ENCODE data around the gene BMP10.

Gene BMP10

DNA sequence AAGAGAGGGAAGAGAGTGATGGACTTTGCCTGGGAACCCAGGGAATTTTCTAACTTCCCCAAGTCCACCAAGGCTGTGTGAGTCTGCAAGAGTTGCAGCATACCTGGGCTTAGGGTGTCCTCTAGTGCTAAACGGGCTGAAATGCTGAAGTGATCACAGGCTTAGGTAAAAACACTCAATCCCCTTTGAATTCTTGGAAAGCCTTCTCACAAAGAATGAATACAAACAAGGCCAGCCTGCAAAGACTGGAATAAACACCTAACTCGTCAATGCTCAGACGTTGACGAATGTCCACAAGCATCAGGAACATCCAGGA, 30.0 kb upstream of the BMP10 start:
- DNase-seq (ENCODE audit: low read depth, low spot score) = no peak
- no peak overlapping the region for H3K4me3 ChIP-seq (ENCODE audit: low read length)

DNA sequence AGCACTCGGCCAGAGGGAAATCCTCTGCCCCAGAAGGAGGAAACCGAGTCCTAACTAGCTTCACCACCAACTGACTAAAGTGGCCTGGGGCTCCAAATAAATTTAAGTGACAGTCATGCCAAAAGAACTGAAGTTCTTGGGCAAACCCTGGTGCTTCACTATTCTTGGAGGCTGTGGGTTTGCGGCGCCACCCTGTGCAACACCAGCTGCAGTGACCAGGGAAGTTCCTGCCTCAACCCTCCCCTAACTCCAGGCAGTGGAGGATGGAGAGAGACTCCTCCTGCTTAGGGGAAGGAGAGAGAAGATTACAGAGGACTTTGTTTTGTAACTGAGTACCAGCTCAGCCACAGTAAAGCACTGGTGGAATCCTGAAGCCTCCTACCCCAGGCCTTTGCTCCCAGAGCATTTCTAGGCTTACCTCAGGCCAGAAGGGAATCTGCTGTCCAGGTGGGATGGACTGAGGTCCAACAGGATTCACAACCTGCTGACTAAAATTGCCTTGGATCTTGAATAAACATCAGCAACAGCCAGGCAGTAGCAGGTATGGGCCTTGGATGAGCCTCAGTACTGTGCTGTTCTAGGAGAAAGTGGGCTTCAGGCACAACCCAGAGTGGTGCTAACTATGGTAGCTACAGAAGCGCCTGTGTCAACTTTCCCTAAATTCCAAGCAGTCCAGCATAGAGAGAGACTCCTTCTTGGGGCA, 29.4 kb upstream of the BMP10 start:
- no peak for DNase-seq (ENCODE audit: low read depth, low spot score)

DNA sequence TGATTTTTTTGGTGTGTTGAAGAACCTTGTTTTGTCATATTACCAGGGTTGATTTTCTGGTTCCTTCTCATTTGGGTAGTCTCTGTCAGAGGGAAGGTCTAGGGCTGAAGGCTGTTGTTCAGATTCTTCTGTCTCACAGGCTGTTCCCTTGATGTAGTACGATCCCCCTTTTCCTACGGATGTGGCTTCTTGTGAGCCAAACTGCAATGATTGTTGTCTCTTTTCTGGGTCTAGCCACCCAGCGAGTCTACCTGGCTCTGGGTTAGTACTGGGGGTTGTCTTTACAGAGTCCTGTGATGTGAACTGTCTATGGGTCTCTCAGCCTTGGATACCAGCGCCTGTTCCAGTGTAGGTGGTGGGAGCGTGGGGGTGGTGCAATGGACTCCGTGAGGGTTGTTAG, 24.8 kb upstream of the BMP10 start:
- peak overlapping the region; percentile 44 for H3K4me3 ChIP-seq (ENCODE audit: low read length)
- DNase-seq (ENCODE audit: low read depth, low spot score) = peak; percentile 92

More for the DNA sequence above, 29.4 kb upstream of the BMP10 start:
- H3K4me3 ChIP-seq (ENCODE audit: low read length) = no peak overlapping the region

DNA sequence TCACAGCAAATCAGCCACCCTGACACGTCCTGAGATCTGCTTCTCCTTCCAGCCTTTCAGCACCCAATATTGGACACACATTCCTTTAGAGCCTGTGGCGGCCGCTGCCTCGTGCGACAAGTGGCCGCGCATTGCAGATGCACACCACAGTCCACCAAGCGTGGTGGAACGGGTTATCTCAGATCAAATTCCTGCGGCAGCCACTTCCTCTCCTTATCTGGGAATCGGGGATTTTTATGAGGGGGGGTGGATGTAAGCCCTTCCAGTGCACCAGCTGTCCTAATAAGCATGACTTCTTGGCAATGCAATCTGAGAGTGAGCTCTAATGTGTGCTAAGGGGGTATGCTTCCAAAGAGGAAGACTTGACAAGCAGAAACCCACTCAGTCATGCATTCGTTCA, 18.3 kb upstream of the BMP10 start:
- DNase-seq (ENCODE audit: low read depth, low spot score) = no peak
- no peak overlapping the region for H3K4me3 ChIP-seq (ENCODE audit: low read length)

DNA sequence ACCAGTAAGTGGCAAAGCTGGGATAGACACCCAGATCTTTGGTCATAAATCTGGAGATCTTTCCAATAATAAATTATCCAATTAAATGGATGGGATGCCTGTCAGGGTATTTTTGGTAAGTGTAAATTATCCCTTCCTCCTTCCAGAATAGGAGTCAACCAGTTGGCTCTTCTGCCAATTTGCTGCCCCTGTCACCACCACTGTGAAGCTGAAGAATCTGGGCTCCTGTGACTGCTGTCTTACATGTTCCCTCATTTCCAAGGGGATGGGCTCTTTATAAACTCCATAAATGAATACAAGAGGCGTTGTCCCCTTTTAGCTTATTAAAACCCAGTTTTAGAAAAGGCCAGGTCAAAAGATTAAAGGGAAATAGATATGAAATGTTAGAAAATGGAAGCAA, 17.8 kb upstream of the BMP10 start:
- H3K4me3 ChIP-seq (ENCODE audit: low read length) = no peak overlapping the region
- DNase-seq (ENCODE audit: low read depth, low spot score) = no peak

DNA sequence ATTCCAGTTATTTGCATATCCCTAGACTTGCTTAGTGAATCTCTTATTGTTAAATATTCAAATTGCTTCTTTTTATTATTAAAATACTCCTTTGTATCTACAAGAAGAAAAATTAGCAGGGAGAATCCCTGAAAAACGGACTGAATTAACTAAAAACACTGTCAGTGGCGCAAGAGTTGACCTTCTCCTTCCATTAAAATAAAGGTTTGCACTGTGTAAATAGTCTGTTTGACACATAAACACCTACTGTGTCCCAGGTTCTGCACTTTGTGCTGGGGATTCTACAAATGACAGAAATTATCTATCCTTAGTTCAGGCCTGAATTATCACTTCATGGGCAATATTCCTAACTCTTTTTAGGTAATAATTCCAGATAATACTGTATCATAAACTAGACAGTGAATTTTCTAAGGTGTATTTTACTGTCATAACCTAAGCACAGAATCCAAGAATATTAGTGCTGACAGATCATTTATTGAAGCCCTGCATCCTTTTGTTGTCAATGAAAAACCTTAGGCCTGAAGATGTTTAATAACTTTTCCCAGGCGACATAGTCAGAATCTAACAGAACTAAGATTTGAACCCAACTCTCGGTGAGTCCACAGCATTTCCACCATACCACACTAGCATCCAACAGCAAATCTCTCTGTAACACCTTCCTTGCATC, 17.0 kb upstream of the BMP10 start:
- no peak overlapping the region for H3K4me3 ChIP-seq (ENCODE audit: low read length)
- no peak for DNase-seq (ENCODE audit: low read depth, low spot score)

DNA sequence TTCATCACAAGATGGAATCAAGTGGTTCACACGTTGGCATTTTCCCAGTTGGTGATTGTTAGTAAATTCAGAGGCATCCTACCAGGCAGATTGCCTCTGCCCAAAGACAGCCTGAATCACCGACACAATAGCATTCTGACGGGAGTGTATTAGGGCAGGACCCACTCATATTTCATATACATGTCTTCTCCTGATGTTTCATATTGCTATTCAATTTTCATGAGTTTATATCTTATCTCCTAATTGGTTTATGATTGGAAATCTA, 14.5 kb upstream of the BMP10 start:
- no peak overlapping the region for H3K4me3 ChIP-seq (ENCODE audit: low read length)
- no peak for DNase-seq (ENCODE audit: low read depth, low spot score)

DNA sequence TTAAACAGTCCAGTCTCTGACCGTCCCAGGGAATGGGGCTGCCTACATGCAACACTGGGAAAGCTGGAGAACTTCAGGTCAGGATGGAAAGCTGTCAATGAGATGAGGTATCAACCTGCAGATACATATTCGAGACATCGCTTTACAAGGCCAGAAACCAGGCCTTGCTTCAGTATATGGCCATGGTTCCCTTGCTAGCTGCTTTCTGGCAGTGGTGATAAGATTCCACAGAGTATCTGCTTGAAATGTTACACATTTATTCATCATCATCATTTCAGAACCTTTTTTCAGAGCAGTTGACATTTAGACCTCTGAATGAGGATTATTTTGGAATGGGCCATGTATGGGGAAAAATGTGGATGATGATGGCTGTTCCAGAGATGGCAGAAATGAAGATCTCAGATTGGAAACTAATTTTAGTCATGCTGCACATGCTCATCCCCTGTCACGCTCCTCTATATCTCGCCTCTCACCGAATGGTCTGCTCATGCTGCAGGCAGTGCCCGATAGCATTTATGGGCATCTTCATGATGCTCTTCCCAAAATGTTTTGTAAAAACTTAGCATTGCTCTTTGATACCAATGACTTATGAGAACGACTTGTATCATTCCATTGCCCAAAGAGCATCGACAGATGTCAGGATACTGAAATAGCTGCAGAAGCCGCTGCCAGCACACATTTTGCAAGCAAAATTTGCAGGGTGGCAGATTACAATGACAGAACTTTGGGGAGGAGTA, 14.0 kb upstream of the BMP10 start:
- no peak for DNase-seq (ENCODE audit: low read depth, low spot score)
- H3K4me3 ChIP-seq (ENCODE audit: low read length) = no peak overlapping the region

DNA sequence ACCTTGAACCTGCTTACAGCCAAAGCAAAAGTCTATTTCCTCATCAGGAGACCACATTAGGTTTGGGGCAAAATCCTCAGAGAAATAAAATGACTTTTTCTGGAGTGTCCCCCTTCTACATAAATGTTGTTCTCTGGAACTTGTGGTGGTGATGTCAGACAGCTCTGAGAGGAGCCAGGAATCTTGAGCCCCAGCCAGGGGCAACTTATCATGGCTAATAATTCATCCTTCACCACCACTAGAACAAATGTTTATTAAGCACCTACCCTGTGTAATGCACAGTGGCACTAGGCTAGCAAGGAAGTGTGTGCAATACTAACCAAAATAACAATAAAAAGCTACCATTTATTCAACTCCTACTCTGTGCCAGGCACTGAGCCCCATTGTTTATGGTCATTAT, 9.0 kb upstream of the BMP10 start:
- DNase-seq (ENCODE audit: low read depth, low spot score) = no peak
- no peak overlapping the region for H3K4me3 ChIP-seq (ENCODE audit: low read length)

DNA sequence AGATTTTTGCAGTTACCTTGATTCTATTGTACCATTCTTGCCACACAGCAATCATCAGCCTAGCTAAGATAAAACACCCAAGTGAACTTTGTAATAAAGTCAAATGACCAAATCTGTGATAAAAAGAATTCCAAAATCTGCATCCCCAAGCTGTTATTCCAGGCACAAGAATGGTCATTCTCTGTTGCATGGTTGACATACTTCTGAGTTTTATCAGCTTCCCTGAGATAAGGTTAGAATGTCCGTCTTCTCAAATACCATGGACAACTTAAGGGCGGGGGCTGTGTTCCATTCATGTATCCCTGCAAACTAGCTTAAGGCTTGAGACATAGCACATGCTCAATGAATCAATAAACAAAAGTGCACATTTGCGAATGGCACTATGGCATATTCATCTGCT, 8.1 kb upstream of the BMP10 start:
- DNase-seq (ENCODE audit: low read depth, low spot score) = no peak
- no peak overlapping the region for H3K4me3 ChIP-seq (ENCODE audit: low read length)

DNA sequence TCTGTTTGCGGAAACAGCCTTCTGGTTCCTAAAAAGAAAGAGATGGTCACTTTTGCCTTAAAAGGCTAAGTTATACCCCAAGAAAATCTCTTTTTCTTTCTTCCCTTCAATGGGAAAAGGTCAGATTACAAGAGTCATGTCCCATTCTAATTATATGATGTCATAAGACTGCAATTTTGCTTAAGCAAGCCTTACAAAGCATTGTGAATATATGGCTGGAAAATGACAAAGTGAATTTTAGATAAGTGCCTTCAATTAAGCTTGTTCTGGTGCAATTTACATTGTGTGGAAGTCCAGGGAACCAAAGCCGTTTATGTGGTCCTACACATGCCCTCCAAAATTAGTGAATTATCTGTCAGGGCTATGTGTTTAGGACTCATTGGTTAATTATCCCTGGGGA, 7.6 kb upstream of the BMP10 start:
- DNase-seq (ENCODE audit: low read depth, low spot score) = no peak
- no peak overlapping the region for H3K4me3 ChIP-seq (ENCODE audit: low read length)

DNA sequence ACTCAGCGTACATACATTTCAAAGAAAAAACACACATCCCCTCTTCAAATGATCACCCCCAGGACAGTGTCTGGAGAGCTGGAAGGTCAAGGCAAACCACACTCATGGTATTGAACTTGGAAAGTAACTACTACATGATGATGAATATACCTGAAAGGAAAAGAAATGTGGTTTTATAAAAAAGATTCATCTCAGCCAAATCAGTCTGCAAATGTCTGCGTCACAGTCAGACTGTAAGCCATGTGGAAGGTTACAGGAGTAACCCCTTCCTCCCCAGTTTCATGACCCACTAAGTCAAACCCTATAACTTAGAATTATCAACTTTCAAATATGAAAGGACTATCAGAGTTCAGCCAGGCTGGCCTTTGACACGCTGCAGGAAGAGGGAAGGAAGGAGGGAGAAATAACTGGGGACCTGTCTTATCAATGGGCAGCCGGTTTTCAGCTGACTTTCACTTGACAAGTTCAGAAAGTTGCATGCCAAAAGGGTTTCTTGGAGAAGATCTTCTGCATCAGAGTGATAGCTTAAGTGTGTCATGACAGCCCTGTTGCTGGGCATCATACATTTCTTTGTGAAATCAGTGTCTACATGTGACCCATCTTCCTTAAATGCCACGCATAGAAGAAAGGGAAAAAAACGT, 7.0 kb upstream of the BMP10 start:
- DNase-seq (ENCODE audit: low read depth, low spot score) = no peak
- H3K4me3 ChIP-seq (ENCODE audit: low read length) = no peak overlapping the region

DNA sequence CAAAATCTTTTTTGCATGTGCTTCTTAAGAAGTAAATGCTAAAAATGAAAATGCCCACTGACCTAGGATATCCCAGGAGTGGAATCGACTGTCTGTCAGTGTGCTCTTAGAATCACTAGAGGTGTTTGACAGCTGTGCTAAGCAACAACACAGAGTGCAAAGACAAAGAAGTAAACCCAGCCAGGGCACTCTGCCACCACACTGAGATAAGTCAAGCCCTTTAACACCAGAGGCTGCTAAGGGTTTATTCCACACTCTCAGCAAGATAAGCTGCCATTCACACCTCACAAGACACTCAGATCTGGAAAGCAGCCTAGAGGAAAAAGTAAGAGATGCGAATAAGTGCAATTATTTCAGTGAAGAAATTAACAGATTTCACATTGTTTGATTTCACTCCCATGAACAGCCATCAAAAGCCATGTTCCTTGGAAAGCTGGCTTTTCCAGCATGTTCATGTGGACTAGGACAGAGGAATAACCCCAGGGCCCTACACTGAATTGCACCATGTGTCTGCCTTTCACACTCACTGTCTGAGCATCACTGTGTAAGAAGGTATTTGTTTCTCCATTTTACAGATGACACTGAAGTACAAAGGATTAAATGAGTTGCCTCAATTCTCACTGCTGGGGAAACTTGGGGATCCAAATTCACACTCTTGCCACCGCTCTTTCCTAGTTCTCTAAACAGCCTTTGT, 6.0 kb upstream of the BMP10 start:
- no peak overlapping the region for H3K4me3 ChIP-seq (ENCODE audit: low read length)
- no peak for DNase-seq (ENCODE audit: low read depth, low spot score)

DNA sequence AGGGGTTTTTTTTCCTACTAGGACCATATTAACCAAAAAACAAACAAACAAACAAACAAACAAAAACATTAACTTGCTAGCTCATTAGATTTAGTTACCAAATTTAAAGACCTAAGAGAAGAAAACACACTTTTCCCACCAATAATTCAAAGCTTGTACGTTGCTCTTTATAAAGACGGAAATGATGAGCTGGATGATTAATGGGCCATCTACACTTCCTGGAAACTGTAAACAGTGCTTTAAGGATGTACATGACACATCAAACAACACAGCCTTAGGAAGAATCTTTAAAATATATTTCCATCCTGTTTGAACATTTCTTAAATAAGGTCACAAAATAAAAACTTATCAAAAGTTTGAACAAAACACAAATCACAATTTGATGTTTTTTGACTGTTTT, 982 bp downstream of the BMP10 start:
- no peak for DNase-seq (ENCODE audit: low read depth, low spot score)
- no peak overlapping the region for H3K4me3 ChIP-seq (ENCODE audit: low read length)

DNA sequence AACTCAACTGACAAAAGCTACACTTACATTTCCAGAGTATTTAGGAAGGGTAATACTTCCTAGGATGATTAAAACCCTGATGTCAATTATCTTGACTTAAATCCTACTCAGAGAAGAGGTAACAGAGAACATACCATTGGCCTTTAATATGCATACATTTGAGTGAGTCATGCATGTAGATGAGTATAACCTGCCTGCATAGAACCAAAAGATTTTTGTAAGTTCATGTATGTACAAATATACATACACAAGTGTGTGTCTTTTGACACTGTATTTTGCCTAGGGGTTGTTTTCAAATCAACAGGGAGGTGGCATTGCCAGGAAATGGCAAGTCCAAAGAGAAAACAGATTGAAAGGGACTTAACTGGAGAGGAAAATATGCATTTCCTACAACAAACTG, 6.1 kb downstream of the BMP10 start:
- no peak overlapping the region for H3K4me3 ChIP-seq (ENCODE audit: low read length)
- no peak for DNase-seq (ENCODE audit: low read depth, low spot score)

DNA sequence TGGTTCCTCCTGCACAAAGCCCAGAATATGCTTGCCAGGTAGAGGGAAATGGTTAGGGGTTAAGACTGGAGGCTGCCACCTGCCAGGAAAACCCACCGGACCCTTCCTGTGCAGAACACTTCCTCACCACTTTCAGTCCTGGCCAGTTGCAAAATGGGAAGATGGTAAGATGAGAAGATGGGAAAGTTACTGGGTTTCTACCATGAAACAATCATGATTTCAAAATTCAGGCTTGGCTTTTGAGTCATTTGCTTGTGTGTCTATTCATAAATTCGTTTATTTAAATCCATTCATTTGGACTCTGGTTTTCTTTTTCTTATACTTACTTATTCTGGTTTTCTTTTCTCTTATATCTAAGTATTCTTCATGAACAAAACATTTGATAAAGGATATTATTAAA, 7.2 kb downstream of the BMP10 start:
- no peak overlapping the region for H3K4me3 ChIP-seq (ENCODE audit: low read length)
- no peak for DNase-seq (ENCODE audit: low read depth, low spot score)

DNA sequence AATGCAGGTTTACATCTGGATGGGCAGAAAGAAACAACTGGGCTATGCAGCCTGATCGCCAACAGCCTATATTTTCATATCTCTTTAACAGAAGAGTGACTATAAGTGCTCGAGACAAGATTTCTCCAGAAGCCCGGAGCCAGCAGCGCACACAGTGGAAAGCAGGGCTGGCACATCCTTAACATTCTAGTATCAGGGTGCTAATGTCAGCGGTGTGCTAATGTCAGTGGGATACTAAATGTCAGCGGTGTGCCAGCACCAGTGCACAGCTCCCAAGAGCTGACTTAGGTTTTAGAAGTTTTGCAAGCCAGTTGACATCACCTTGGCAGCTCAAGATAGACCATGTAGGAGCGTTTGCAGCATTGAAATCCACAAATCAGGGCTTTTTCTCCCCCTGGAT, 8.3 kb downstream of the BMP10 start:
- H3K4me3 ChIP-seq (ENCODE audit: low read length) = no peak overlapping the region

DNA sequence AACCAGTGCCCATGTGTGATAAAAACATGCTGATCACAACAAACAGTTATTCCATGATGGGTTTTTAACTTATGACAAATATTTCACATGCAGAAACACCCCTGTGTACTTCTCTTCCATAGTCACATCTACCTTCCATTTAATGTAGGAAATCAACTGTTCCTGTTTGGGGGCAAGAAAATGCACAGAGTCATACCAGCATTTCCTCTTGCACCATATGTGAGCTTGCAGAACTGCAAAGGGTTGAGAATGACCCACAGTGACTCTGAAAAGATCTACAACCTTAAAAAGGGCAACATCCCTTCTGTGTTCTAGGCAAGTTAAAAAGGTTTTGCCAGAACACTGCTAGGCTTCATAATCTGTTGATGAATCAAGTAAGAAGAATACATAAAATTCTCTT, 9.9 kb downstream of the BMP10 start:
- no peak for DNase-seq (ENCODE audit: low read depth, low spot score)
- H3K4me3 ChIP-seq (ENCODE audit: low read length) = no peak overlapping the region

More for the DNA sequence above, 8.3 kb downstream of the BMP10 start:
- DNase-seq (ENCODE audit: low read depth, low spot score) = no peak

DNA sequence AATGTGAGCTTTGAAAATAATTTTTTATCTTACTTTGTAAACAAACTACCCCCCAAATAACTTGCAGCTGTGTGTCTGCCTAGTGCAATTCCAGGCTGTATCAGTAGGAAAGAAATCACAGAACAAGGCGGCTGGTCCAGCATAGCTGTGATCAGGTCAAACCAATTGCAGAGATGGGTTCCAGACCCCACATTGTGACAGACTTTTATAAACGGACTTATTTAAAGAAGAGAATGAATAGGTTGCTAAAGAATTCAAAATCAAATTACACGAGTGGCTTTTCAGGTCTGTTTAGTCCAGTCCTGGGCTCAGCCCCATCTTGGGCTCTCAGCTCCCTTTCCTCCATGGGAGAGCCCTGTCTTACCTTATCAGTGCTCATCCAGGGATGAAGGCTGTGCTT, 11.1 kb downstream of the BMP10 start:
- DNase-seq (ENCODE audit: low read depth, low spot score) = no peak

More for the DNA sequence above, 11.1 kb downstream of the BMP10 start:
- no peak overlapping the region for H3K4me3 ChIP-seq (ENCODE audit: low read length)

Measured in Jurkat, Clone E6-1 (cell line).